GM18498 (cell line): ENCODE data around the gene PTK6.

Experiments
- ATAC-seq: cut with Tn5 transposase; IDR thresholded peaks from one replicate; pipeline ENCODE4 v1.9.1; 2021; ENCODE audit warnings: mild to moderate bottlenecking, moderate library complexity; ENCODE audit not compliant: unreplicated experiment

PTK6 gene

DNA sequence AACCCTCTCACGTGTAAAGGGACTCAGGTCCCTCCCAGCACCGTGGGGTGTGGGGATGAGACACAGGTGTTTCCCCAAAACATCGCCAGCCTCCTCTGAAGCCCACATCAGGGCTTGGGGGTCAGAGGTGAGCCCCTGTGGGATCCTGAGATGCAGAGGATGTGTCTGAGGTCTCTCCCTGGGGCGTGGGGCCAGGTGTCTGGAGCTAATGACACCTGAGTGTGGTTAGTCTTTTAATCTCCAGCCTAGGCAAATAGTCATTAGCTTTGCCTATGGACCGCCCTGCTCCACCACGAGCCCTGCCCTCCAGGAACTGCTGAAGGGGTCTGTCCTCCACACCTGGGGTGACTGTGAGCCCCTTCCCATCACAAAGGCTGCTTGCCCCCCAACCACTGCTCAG is 8.6 kb upstream of the PTK6 start:
- ATAC-seq, result no peak

- no peak for ATAC-seq
Measured at GRCh38 chr20:63544958-63545516, 7.9 kb upstream of the PTK6 start.

- no peak for ATAC-seq
Measured at GRCh38 chr20:63544241-63544957, 7.2 kb upstream of the PTK6 start.

- ATAC-seq, result no peak
Measured at GRCh38 chr20:63543733-63544132, 6.6 kb upstream of the PTK6 start.

- no peak for ATAC-seq
Measured at GRCh38 chr20:63543131-63543530, 6.0 kb upstream of the PTK6 start.

GRCh38 chr20:63542696-63543095 is 5.5 kb upstream of the PTK6 start:
- no peak for ATAC-seq

GRCh38 chr20:63542031-63542559 is 4.9 kb upstream of the PTK6 start:
- no peak for ATAC-seq

DNA sequence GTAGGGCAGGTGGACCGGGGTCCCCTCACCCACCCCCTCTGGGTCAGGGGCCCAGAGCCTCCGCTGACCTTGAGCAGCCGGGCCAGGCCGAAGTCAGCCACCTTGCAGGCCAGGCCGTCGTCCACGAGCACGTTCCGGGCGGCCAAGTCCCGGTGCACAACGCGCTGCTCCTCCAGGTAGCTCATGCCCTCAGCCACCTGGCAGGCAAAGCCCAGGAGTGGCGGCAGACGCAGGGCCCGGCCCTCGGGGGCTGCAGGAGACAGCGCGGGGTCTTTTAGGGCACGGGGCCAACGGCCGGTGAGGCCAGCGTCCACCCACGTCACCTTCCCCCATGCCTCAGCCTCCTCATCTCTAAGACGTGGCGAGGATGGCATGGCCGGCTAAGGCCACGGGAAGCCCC is 4.2 kb upstream of the PTK6 start:
- ATAC-seq, result no peak

DNA sequence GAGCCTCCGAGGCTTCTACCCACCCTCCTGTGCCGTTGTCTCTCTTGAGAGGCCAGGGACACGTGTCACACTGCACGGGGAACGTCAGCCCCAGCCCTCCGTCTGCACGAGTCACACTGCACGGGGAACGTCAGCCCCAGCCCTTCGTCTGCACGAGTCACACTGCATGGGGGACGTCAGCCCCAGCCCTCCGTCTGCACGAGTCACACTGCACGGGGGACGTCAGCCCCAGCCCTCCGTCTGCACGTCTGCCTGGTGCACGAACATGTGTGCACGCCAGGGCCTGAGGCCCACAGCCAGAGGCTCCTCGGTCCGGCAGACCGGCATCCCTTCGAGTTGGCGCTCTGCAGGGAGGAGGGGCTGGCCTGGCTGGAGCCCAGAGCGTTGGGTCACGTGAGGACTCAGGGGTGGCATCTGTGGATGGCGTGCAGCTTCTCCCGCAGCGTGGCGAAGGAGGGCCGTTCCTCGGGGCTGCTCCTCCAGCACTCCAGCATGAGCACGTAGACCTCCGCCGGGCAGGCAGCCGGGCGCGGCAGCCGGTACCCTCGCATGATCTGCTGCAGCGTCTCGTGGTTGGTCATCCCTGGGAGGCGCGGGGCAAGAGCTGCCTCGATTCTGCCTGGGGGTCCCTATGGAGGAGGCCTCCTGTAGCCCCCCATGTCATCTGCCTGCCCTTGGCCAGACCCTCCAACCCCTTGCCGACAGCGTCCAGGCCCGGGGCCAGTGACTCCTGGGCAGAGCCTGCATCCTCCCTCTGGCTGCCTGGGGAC is 3.4 kb upstream of the PTK6 start:
- no peak for ATAC-seq

- ATAC-seq, result no peak
Measured at GRCh38 chr20:63539441-63540370, 2.5 kb upstream of the PTK6 start.

DNA sequence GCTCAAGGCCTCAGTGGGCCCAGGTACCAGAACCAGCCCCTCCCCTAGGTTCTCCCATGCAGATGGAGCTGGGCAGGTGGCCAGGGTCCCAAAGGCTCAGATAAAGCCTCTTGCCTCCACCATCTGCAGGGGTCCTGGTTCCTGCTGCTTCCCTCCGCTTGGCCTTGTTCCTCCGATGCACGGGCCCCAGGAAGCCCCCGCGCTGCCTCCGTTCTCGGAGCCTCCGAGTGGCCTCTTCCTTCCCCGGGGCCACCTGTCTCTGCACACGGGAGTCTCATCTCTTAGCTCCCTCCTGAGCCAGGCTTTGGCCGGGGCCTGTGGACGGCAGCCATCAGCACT is 1.9 kb upstream of the PTK6 start:
- ATAC-seq, result no peak

DNA sequence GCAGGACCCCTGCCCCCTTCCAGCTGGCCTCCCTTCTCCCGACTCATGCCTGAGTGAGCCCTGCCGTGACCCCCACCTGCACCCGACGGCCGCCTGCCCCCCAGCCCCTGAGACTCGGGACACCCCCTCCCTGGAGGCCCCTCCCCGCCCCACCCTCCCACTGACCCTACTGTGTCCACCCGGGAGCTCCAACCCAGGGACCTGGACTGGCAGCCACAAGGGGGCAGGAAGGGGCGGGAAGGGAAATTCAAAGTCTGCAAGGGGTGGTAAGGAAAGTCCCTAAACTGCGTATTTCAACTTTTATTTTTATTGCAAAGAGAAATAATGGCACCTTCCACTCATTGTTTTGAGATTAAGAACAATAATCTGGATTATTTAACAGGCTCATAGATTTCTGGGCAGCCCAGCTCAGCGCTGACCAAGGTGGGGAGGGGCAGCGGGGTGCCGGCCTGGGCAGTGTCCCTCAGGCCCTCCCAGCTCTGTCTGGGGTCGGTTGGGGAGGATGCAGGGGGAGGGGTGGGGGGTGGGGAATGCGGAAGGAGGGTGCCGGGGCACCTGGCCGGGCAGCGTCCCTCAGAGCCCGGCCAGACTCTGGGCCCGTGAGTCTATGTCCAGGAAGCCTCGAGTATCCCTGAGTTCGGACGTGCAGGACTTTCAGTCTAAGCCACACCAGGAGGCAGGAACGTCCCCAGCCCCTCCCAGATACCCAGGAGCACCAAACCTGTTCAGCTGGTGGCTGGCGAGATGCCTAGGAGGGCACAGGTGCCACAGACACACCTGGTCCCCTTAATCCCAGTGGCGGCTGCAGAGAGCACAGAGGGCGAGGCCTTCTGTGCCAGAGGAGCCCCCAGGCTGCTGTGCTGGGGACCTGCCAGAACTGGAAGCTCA is 1.3 kb upstream of the PTK6 start:
- ATAC-seq, result no peak

GRCh38 chr20:63537525-63538203 is 488 bp upstream of the PTK6 start:
- peak; percentile 87 for ATAC-seq

- no peak for ATAC-seq
Measured at GRCh38 chr20:63536241-63536977, 767 bp downstream of the PTK6 start.

DNA sequence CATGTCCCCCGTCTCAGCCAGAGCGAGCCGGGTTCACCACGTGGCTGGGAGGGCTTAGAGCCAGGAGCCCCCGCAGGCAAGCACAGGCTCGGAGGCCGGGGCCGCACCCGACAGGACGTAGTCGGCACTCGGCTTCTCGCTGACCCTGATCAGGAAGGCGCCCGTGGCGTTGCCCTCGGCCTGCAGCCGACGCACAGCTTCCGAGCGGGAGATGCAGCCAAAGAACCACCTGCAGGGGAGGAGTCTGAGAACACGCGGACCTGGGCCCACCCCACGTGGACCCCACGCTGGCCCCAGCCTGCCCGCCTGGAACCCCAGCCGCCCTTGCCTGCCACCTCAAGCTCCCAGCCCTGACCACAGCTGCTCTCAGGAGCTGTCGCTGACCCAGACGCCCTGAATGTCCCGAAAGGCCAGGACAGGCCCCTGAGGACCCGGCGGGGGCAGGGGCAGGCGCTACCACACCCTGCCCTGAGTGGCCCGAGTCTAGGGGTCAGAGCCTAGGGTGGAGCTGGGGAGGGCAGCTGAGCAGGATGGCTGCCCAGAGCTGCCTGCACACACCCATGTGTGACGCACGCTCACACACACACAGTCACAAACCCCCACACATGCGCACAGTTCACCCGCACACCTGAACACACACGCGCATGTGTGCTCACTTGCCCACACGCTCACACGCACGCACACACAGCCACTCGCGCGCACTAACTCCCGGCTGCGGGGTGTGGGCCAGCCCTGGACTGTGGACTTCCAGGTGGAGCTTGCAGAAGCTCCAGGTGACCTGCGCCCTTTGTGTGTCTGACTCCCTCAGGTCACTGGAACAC is 2.1 kb downstream of the PTK6 start:
- no peak for ATAC-seq

- no peak for ATAC-seq
Measured at GRCh38 chr20:63534427-63534830, 2.7 kb downstream of the PTK6 start.

DNA sequence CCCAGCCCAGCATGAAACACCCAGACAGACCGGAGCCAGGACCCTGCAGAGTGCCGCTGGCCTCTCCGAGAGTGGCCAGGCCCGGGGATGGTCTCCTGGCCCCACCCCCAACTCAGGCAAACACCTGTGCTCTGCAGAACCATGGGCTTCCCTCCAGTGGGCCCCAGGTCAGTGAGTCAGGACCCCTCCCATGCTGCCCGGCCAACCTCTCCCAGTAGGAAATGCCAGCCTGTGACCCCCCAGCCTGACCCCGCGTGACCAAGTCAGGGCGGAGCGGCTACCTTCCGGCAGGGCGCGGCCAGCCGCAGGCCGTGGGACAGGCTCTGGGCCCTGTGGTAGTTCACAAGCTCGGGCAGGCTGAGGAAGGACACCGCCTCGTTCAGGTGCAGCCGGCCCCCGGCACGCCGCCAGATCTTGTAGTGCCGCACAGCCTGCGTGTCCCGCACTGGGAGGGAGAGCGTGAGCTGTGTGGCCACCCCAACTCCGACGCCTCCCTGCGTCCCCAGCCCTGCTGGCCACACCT is 3.2 kb downstream of the PTK6 start:
- no peak for ATAC-seq

- ATAC-seq, result no peak
Measured at GRCh38 chr20:63533388-63533787, 3.8 kb downstream of the PTK6 start.
